ENCODE measurements around the gene KLHL11.
"Not testable (repeated sequence)": the region's sequence is repeated elsewhere in the genome, so short reads cannot be mapped to it uniquely, and the experiment has no call there.

Gene KLHL11

DNA sequence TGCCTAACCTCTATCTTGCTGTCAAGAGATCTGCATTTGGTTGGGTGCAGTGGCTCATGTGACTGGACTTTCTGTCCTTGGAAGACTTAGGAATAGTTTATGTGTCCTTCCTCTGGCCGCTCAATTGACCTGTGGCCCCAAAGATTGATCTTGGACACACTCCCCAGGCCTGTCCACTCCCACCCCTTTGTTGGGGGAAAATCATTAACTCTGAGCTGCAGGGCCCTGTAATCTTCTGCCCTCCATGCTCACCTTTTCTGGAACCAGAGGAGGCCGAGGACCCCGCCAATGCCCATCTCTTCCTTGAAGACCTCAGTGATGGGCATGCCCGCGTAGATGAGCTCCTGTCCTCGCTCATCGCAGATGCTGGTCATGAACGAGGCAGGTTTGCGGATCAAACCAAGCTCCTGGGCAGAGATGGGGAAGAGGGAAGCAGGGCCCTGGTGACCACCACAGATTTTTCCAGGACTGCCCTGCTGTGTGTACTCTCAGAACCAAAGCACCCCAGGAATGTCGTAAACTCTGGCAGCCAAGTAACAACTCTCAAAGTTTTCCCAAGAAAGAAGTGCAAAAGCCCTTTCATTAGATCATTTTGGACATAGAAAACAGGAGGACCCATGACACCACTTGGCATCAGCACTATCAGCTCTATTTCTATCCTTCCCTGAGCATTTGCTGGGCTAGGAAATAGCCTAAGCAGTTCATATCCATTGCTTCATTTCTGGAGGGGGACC, 8.5 kb upstream of the KLHL11 start:
- H3K4me3 Mint-ChIP-seq: no peak overlapping the region

GRCh38 chr17:41871789-41872188, 6.6 kb upstream of the KLHL11 start:
- H3K27me3 Mint-ChIP-seq: no peaks in the 10 kb centered on the region
- ATAC-seq (replicated peaks; ENCODE audit: extremely low read depth, poor library complexity, severe bottlenecking): no peak

More for the DNA sequence above, 8.5 kb upstream of the KLHL11 start:
- no peak overlapping the region for H3K27ac Mint-ChIP-seq (ENCODE audit: low read depth)
- no peak for ATAC-seq (replicated peaks; ENCODE audit: extremely low read depth, poor library complexity, severe bottlenecking)
- H3K27me3 Mint-ChIP-seq: no peaks in the 10 kb centered on the region
- H3K9me3 Mint-ChIP-seq: no peaks in the 10 kb centered on the region
- H3K4me1 Mint-ChIP-seq: no peaks in the 10 kb centered on the region
- DNase-seq (ENCODE audit: low spot score in 2 of 2): no peak
- peaks cover 43% of the 10 kb centered on the region for H3K36me3 Mint-ChIP-seq (ENCODE audit: insufficient read depth)

DNA sequence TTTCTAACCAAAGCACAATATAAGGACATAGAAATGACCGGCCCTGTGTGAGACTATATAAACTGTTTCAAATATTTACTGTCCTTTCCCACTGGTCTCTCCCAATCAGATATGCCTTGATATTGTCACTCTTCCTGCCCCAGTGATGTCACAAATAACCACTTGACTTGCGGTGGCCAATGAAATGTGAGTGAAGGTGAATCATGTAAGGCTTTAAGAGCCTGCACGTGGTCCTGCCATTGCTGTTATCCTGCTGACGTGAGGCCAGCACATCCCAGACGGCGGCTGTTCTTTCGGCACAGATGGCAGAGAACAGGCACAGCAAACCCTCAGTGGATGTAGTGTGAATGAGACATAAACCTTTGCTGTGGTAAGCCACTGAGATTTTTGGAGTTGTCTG, 5.4 kb upstream of the KLHL11 start:
- ATAC-seq (replicated peaks; ENCODE audit: extremely low read depth, poor library complexity, severe bottlenecking): no peak
- Mint-ChIP-seq H3K36me3 (ENCODE audit: insufficient read depth) (peaks cover 37% of the 10 kb centered on the region), H3K27me3 (no peaks in the 10 kb centered on the region), H3K4me3 (no peak overlapping the region), H3K9me3 (no peaks in the 10 kb centered on the region), H3K27ac (ENCODE audit: low read depth) (no peak overlapping the region), H3K4me1 (no peaks in the 10 kb centered on the region)
- DNase-seq (ENCODE audit: low spot score in 2 of 2): no peak

More at GRCh38 chr17:41871789-41872188, 6.6 kb upstream of the KLHL11 start:
- no peak for DNase-seq (ENCODE audit: low spot score in 2 of 2)
- Mint-ChIP-seq H3K36me3 (ENCODE audit: insufficient read depth) (peaks cover 40% of the 10 kb centered on the region), H3K9me3 (no peaks in the 10 kb centered on the region), H3K27ac (ENCODE audit: low read depth) (no peak overlapping the region), H3K4me1 (no peaks in the 10 kb centered on the region), H3K4me3 (no peak overlapping the region)

DNA sequence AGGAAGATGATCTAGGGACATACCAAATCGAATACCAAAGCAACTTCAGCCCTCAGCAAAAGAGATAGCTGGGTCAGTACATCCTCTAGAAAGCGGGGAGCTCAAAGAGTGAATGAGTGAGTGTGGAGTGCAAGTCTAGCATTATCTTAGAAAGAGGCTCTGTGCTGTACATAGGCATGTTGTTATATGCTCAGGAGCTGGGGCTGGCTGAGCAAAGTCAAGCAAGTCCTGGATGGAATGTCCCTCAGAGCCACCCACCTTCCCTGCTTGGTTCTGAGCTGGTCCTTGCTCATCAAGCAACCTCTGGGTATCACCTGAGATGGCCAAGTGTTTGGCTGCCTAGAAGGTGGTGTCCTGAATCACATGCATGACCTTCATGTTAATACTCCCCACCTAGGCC, 4.9 kb upstream of the KLHL11 start:
- Mint-ChIP-seq H3K27ac (ENCODE audit: low read depth) (no peak overlapping the region), H3K4me1 (no peaks in the 10 kb centered on the region), H3K27me3 (no peaks in the 10 kb centered on the region), H3K4me3 (no peak overlapping the region), H3K9me3 (no peaks in the 10 kb centered on the region), H3K36me3 (ENCODE audit: insufficient read depth) (peaks cover 38% of the 10 kb centered on the region)
- no peak for ATAC-seq (replicated peaks; ENCODE audit: extremely low read depth, poor library complexity, severe bottlenecking)
- no peak for DNase-seq (ENCODE audit: low spot score in 2 of 2)

DNA sequence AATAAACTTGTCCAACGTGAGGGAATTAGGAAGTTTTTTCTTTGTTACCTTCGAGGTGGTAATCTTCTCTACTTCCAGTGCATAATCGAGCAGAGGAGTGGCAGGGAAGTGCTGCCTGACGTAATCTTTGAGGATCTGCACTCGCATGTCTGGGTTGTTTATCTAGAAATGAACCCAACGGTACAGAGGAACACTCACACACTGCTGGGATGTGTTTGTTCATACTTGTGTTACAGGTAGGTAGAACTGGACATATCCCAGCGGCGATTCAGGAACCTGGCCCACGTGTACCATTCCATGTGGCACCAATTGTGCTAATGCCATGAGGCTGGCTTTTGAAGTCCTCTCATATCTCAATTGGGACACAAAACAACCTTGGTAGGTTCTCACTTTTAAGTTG, 4.2 kb upstream of the KLHL11 start:
- Mint-ChIP-seq H3K27ac (ENCODE audit: low read depth) (no peak overlapping the region), H3K4me3 (no peak overlapping the region), H3K36me3 (ENCODE audit: insufficient read depth) (peaks cover 33% of the 10 kb centered on the region), H3K27me3 (no peaks in the 10 kb centered on the region), H3K4me1 (no peaks in the 10 kb centered on the region), H3K9me3 (no peaks in the 10 kb centered on the region)
- DNase-seq (ENCODE audit: low spot score in 2 of 2) (no peak), ATAC-seq (replicated peaks; ENCODE audit: extremely low read depth, poor library complexity, severe bottlenecking) (no peak)

DNA sequence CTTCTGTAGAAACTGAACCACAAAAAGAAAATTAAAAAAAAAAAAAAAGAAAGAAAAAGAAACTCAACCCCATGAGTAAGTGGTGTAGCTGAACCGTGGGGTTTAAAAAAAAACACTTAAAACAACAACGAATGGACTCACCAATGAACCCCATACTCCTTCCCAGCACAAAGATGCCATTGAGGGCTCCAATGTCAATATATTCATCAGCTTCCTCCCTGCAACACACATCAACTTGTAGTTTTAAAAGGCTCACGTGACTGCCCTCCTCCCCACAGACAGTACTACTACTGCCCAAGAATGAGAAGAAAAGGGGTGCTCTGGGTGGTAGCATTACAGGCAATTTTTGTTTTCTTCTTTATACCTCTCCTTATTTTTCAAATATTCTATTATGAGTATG, 3.3 kb upstream of the KLHL11 start:
- Mint-ChIP-seq H3K4me3 (no peak overlapping the region), H3K27me3 (no peaks in the 10 kb centered on the region), H3K27ac (ENCODE audit: low read depth) (no peak overlapping the region), H3K4me1 (no peaks in the 10 kb centered on the region), H3K9me3 (no peaks in the 10 kb centered on the region), H3K36me3 (ENCODE audit: insufficient read depth) (peaks cover 32% of the 10 kb centered on the region)
- DNase-seq (ENCODE audit: low spot score in 2 of 2) (no peak), ATAC-seq (replicated peaks; ENCODE audit: extremely low read depth, poor library complexity, severe bottlenecking) (no peak)

DNA sequence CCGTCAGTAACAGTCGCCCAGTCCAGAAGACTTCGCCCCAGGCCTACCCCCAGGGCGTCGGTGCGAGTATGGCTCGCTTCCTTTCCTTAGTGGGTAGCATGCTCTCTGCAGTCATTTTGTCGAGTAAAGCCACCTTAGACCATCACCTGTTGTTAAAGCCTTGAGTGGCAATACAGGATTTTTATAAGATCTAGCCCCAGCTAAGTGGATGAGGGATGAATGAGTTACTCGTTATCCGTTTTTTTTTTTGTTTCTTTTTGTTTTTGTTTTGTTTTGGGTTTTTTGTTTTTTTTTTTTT, 322 bp upstream of the KLHL11 start:
- Mint-ChIP-seq H3K36me3 (ENCODE audit: insufficient read depth) (peaks cover 22% of the 10 kb centered on the region), H3K4me3 (no peak overlapping the region), H3K27ac (ENCODE audit: low read depth) (no peak overlapping the region), H3K27me3 (no peaks in the 10 kb centered on the region), H3K4me1 (peaks cover 16% of the 10 kb centered on the region), H3K9me3 (no peaks in the 10 kb centered on the region)
- ATAC-seq (replicated peaks; ENCODE audit: extremely low read depth, poor library complexity, severe bottlenecking) (peak; percentile 4), DNase-seq (ENCODE audit: low spot score in 2 of 2) (no peak)

DNA sequence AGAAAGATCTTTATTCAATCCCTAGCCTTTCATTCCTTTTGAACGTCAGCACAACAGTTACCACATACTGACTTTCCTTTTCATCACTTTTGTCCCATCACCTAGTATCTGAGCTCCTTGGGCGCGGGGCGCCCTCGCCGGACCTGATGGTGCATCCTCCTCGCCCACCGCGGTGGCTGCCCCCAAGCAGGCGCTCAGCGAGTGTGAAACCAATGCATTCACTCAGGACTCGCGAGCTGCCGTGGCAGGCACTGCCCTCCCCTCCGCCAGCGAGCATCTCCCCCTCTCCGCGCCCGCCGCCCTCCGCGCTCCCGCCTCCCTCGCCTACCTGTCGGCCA, 756 bp downstream of the KLHL11 start:
- DNase-seq (ENCODE audit: low spot score in 2 of 2) (no peak), ATAC-seq (replicated peaks; ENCODE audit: extremely low read depth, poor library complexity, severe bottlenecking) (peak; percentile 50)
- Mint-ChIP-seq H3K27ac (ENCODE audit: low read depth) (no peak overlapping the region), H3K9me3 (no peaks in the 10 kb centered on the region), H3K27me3 (no peaks in the 10 kb centered on the region), H3K4me1 (peaks cover 19% of the 10 kb centered on the region), H3K4me3 (no peak overlapping the region), H3K36me3 (ENCODE audit: insufficient read depth) (peaks cover 22% of the 10 kb centered on the region)

DNA sequence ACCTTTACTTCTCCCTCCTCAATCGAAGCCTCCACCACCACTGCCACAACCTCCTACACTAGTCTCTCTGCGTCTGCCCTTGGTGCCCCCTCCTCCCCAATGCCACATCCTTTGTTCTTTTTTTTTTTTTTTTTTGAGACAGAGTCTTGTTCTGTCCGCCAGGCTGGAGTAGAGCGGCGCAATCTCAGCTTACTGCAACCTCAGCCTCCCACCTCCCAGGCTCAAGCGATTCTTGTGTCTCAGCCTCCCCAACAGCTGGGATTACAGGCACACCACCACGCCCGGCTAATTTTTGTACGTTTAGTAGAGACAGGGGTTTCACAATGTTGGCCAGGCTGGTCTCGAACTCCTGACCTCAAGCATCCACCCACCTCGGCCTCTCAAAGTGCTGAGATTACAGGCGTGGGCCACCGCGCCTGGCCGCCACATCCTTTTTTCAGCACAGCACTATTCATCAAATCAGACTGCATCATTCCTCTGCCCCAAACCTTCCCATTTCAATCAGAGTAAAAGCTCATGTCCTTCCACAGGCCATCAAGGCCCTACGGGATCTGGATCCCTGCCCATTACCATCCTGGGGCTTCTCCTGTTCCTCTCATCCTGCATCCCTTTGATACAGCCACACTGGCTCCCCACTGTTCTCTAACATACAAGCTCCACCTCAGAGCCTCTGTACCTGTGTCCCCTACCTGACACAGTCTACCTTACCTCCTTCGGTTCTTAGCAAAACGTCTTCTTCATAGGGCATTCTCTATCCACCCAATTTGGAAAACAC, 2.0 kb downstream of the KLHL11 start:
- Mint-ChIP-seq H3K27me3 (no peaks in the 10 kb centered on the region), H3K4me3 (no peak overlapping the region), H3K36me3 (ENCODE audit: insufficient read depth) (peaks cover 15% of the 10 kb centered on the region), H3K27ac (ENCODE audit: low read depth) (no peak overlapping the region), H3K9me3 (no peaks in the 10 kb centered on the region), H3K4me1 (peaks cover 19% of the 10 kb centered on the region)
- DNase-seq (ENCODE audit: low spot score in 2 of 2) (no peak), ATAC-seq (replicated peaks; ENCODE audit: extremely low read depth, poor library complexity, severe bottlenecking) (peak; percentile 30)

DNA sequence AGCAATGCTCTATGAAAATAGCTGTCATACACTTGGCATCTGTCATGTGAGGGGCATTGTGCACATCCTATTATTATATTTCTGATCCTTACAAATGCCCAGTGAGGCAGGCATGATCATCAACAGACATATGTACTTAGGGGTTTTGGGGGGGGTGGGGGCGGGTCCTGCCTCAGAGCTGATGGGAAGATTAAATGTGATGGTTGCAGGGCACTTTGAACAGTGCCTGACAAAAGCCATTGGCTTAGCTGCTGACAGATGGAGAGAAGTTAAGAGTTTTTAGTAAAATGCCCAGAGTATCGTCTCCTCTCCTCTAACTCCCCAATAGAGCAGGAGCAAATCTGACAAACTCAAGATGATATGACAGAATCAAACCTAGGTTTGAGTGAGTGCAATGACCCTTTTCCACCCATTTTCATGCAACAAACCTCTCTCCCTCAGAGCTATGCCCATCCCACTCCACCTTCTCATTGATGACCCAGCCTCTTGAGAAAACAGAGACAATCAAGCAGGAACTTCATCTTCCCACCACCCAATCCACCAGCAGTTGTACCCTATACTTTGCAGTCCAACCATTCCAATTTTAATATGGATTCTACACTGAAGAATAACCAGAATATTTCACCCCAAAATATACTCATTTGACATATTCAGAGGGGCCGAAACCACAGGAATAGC, 4.8 kb downstream of the KLHL11 start:
- Mint-ChIP-seq H3K9me3 (no peaks in the 10 kb centered on the region), H3K27me3 (no peaks in the 10 kb centered on the region), H3K4me1 (peaks cover 26% of the 10 kb centered on the region), H3K27ac (ENCODE audit: low read depth) (no peak overlapping the region), H3K36me3 (ENCODE audit: insufficient read depth) (peaks cover 12% of the 10 kb centered on the region), H3K4me3 (no peak overlapping the region)
- ATAC-seq (replicated peaks; ENCODE audit: extremely low read depth, poor library complexity, severe bottlenecking): no peak
- DNase-seq (ENCODE audit: low spot score in 2 of 2): no peak

DNA sequence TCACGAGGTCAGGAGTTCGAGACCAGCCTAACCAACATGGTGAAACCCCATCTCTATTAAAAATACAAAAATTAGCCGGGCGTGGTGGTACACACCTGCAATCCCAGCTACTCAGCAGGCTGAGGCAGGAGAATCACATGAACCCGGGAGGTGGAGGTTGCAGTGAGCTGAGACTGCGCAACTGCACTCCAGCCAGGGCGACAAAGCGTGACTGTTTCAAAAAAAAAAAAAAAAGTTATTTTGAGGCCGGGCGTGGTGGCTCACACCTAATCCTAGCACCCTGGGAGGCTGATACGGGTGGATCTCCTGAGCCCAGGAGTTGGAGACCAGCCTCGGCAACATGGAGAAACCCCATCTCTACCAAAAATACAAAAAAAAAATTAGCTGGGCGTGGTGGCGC, 13.8 kb downstream of the KLHL11 start:
- H3K27ac Mint-ChIP-seq (ENCODE audit: low read depth); H3K9me3 Mint-ChIP-seq; H3K27me3 Mint-ChIP-seq; ATAC-seq (replicated peaks; ENCODE audit: extremely low read depth, poor library complexity, severe bottlenecking); DNase-seq (ENCODE audit: low spot score in 2 of 2); H3K4me3 Mint-ChIP-seq: not testable (repeated sequence)
- H3K36me3 Mint-ChIP-seq (ENCODE audit: insufficient read depth): peaks cover 44% of the 10 kb centered on the region
- H3K4me1 Mint-ChIP-seq: peaks cover 26% of the 10 kb centered on the region

GRCh38 chr17:41849251-41849990, 15.8 kb downstream of the KLHL11 start:
- H3K4me1 Mint-ChIP-seq: peaks cover 16% of the 10 kb centered on the region
- ATAC-seq (replicated peaks; ENCODE audit: extremely low read depth, poor library complexity, severe bottlenecking): no peak

More at GRCh38 chr17:41849251-41849990, 15.8 kb downstream of the KLHL11 start:
- peaks cover 33% of the 10 kb centered on the region for H3K36me3 Mint-ChIP-seq (ENCODE audit: insufficient read depth)
- no peak for DNase-seq (ENCODE audit: low spot score in 2 of 2)
- no peak overlapping the region for H3K4me3 Mint-ChIP-seq
- no peaks in the 10 kb centered on the region for H3K27me3 Mint-ChIP-seq
- H3K9me3 Mint-ChIP-seq: no peaks in the 10 kb centered on the region
- H3K27ac Mint-ChIP-seq (ENCODE audit: low read depth): no peak overlapping the region
